ENCODE results near the gene ZMYM4. TPM values are rescaled to one million over a fixed set of nuclear protein-coding genes. Genes with fewer than 3 reads are reported as not detected.

The ZMYM4 gene
- total RNA-seq, 1 donor from 2014 or later, result 95.8 TPM

DNA sequence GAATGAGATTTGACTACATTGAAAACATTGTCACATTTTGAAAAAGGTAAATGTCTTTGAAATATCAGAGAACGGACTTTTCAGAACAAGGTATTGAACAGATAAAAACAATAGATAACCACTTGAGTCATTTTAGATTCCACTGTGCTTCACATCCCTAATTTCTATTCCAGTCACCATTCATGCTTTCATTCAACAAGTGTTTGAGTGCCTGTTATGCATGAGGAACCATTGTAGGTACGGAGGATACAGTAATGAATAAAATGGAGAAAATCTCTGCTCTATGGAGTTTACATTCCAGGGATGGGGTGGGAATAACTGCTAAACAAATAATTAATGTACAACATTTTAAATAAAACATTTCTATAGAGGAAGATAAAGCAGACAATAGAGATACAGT is 26.3 kb downstream of the ZMYM4 start:
- peaks cover 9% of the 10 kb centered on the region for H3K36me3 Mint-ChIP-seq (ENCODE audit: insufficient read depth)

DNA sequence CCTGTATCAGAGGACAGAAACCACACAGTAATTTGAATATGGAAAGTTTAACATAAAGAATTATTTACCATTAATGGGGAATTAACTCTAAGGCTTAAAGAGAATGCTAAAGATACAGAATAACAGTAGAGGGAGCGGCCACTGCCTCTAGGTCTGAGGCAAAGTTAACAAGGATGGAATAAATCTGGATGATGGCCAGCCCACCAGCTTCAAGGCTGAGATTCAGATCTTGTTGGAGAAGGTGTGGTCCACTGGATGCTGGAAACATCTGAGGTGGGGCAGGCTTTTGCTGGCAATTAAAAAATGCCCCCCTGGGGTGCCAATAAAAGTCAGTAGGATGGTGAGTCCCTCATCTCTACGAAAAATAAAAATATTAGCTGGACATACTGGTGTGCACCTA is 29.4 kb downstream of the ZMYM4 start:
- TF ChIP-seq, protein P1, sequence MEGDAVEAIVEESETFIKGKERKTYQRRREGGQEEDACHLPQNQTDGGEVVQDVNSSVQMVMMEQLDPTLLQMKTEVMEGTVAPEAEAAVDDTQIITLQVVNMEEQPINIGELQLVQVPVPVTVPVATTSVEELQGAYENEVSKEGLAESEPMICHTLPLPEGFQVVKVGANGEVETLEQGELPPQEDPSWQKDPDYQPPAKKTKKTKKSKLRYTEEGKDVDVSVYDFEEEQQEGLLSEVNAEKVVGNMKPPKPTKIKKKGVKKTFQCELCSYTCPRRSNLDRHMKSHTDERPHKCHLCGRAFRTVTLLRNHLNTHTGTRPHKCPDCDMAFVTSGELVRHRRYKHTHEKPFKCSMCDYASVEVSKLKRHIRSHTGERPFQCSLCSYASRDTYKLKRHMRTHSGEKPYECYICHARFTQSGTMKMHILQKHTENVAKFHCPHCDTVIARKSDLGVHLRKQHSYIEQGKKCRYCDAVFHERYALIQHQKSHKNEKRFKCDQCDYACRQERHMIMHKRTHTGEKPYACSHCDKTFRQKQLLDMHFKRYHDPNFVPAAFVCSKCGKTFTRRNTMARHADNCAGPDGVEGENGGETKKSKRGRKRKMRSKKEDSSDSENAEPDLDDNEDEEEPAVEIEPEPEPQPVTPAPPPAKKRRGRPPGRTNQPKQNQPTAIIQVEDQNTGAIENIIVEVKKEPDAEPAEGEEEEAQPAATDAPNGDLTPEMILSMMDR (IDR thresholded peaks at IDR 0.05; ENCODE audit: unreplicated experiment), result no peak
- Mint-ChIP-seq H3K4me1 (ENCODE audit: low read depth) (peaks cover 1% of the 10 kb centered on the region), H3K27ac (peak overlapping the region; percentile 37), H3K27me3 (no peaks in the 10 kb centered on the region), H3K36me3 (ENCODE audit: insufficient read depth) (peaks cover 14% of the 10 kb centered on the region), H3K9me3 (ENCODE audit: low read depth) (no peaks in the 10 kb centered on the region), H3K4me3 (ENCODE audit: low read depth) (no peak overlapping the region)
- DNase-seq (ENCODE audit: low spot score, unreplicated experiment), result no peak

More for the DNA sequence above, 26.3 kb downstream of the ZMYM4 start:
- Mint-ChIP-seq H3K4me1 (ENCODE audit: low read depth) (peaks cover 1% of the 10 kb centered on the region), H3K27ac (no peak overlapping the region), H3K4me3 (ENCODE audit: low read depth) (no peak overlapping the region), H3K9me3 (ENCODE audit: low read depth) (no peaks in the 10 kb centered on the region), H3K27me3 (no peaks in the 10 kb centered on the region)
- no peak for DNase-seq (ENCODE audit: low spot score, unreplicated experiment)
- TF ChIP-seq, protein P1 (IDR thresholded peaks at IDR 0.05; ENCODE audit: unreplicated experiment), result no peak

DNA sequence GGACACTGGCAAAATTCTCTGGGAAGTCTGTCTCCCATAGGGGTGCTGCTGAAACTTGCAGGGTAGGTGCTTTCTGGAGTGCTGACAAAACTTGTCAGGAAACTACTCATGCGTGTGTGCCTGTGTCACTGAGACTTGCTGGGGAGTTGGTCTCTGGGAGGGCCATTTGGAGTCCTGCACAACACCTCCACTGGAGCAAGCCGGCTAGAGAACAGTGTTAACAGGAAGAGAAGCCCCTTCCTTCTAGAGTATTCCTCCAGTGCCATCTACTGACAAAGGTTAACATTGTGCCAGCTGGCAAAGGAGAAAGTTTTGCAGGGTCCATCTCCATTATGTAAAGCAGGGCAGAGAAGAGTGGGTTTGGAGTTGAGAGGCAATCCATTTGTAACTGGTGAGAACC is 30.0 kb downstream of the ZMYM4 start:
- Mint-ChIP-seq H3K27me3 (no peaks in the 10 kb centered on the region), H3K27ac (no peak overlapping the region), H3K4me3 (ENCODE audit: low read depth) (no peak overlapping the region), H3K9me3 (ENCODE audit: low read depth) (no peaks in the 10 kb centered on the region), H3K36me3 (ENCODE audit: insufficient read depth) (peaks cover 14% of the 10 kb centered on the region), H3K4me1 (ENCODE audit: low read depth) (peaks cover 1% of the 10 kb centered on the region)
- no peak for DNase-seq (ENCODE audit: low spot score, unreplicated experiment)
- TF ChIP-seq, protein P1 (IDR thresholded peaks at IDR 0.05; ENCODE audit: unreplicated experiment), result peak; percentile 18

DNA sequence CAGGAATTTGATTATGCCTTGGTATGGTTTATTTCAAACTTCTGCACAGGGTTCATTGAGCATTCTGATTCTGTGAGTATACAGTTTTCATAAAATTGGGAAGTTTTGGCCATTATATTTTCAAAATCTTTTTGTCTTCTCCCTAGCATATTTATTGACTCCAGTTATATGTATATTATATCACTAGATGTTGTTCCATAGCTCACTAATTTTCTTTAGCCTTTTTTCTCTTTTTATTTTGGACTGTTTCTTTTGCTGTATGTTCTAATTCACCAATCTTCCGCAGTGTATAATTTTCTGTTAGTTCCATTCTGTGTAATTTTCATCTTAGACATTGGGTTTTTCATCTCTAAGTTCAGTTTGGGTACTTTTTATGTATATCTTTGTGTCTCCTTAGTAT is 31.9 kb downstream of the ZMYM4 start:
- Mint-ChIP-seq H3K4me3 (ENCODE audit: low read depth) (no peak overlapping the region), H3K36me3 (ENCODE audit: insufficient read depth) (peaks cover 16% of the 10 kb centered on the region), H3K4me1 (ENCODE audit: low read depth) (peaks cover 1% of the 10 kb centered on the region), H3K27me3 (no peaks in the 10 kb centered on the region), H3K27ac (peak overlapping the region; percentile 42), H3K9me3 (ENCODE audit: low read depth) (no peaks in the 10 kb centered on the region)
- no peak for DNase-seq (ENCODE audit: low spot score, unreplicated experiment)
- TF ChIP-seq, protein P1 (IDR thresholded peaks at IDR 0.05; ENCODE audit: unreplicated experiment), result no peak

GRCh38 chr1:35301674-35302392 is 33.3 kb downstream of the ZMYM4 start:
- Mint-ChIP-seq H3K9me3 (ENCODE audit: low read depth) (no peaks in the 10 kb centered on the region), H3K4me3 (ENCODE audit: low read depth) (no peak overlapping the region), H3K27ac (no peak overlapping the region), H3K4me1 (ENCODE audit: low read depth) (peaks cover 1% of the 10 kb centered on the region), H3K27me3 (no peaks in the 10 kb centered on the region), H3K36me3 (ENCODE audit: insufficient read depth) (peaks cover 18% of the 10 kb centered on the region)
- DNase-seq (ENCODE audit: low spot score, unreplicated experiment), result no peak
- TF ChIP-seq, protein P1 (IDR thresholded peaks at IDR 0.05; ENCODE audit: unreplicated experiment), result no peak
